ENCODE data around the gene TMEM175.

Gene TMEM175

GRCh38 chr4:946517-947471, 14.5 kb downstream of the TMEM175 start:
- no peak for DNase-seq (ENCODE audit: low read depth)

GRCh38 chr4:947491-947971, 15.3 kb downstream of the TMEM175 start:
- DNase-seq (ENCODE audit: low read depth): no peak

DNA sequence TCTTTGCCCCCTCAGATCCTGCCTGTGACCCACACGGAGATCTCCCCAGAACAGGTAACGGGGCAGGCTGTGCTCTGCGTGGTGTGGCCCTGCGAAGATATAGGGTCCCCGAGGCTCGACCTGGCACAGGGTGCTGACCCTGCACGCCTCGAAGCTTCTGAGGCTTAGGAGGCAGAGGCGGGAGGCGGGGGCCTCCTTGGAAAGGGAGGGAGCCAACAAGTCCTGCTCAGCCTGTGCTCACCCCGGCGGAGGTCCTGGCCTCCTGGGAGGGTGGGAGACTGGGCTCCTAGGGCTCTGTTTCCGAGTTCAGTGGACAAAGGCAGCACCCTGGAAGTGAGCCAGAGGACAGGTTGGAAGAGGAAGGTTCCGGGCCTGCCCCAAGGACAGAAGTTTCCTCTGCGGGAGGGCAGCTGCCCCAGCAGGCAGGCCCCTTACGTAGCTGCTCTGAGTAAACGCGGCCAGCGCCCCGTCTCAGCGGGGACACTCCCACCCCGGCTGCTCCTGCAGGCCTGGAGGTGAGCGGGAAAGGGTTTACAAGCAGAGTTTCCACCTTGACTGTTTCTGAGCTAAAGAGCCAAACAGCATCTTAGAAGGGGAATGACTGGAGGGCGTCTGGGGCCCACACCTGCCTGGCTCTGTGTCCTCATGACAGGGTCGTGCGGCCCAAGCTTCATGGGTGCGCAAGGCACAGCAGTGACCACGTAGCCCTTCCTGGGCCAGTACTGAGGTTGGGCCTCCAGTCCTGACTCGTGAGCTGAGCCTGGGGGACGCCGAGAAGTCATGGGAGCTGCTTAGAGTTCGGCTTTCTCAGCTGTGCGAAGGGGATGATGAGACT, 16.1 kb downstream of the TMEM175 start:
- DNase-seq (ENCODE audit: low read depth): no peak

DNA sequence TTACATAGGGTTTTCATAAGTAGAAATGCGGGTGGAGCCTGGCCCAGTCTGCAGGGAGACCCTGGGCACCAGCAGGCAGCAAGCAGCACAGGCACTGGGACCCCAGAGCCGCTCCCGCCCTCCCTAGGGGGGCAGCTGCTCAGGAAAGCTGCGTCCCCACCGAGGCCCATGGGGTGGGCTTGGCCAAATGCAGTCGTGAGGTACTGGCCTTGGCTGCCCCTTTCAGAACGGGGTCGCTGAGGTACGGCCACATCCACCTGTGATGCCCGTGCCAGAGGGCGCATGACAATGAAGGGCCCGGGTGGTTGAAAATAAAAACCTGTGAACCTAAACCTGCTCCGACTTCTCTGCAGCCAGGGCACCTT, 16.7 kb downstream of the TMEM175 start:
- no peak for DNase-seq (ENCODE audit: low read depth)

DNA sequence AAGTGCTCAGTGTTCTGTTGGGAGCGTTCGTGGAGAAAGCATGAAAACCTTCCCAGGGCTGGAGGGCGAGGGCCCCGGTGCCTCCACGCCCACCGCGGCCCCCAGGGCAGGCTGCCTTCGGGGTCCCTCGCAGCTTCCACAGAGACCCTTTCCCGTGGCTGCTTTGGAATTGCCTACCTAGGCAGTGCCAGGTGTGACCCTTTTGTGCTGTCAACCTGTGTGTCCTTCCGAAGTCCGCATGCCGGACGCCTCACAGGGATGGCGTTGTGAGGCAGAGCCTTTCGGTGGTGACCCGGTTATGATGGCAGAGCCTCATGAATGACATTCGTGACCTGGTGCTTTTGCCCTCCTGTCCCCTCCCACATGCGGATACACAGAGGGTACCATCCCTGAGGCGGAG, 17.4 kb downstream of the TMEM175 start:
- no peak for DNase-seq (ENCODE audit: low read depth)

- no peak for DNase-seq (ENCODE audit: low read depth)
Measured at GRCh38 chr4:950136-951020, 18.1 kb downstream of the TMEM175 start.

DNA sequence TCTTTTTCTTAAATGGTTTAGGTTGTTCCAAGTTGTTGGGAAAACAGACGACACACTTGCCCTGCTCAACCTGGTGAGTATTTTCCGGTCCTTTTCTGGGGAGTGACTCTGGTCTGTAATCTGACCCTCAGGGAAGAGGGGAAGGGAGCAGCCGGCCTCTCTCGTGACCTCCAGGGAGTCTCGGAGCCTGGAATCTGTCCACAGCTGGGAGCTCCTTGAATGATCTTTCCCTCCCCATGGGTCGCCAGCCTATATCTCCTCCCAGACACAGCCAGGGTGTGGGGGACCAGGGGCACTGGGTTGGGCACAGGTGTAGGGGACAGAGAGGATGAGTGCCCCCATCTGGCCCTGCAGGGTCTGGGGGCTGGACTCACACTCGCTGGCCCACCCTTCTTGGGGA, 18.9 kb downstream of the TMEM175 start:
- no peak for DNase-seq (ENCODE audit: low read depth)

- no peak for DNase-seq (ENCODE audit: low read depth)
Measured at GRCh38 chr4:951594-952468, 19.6 kb downstream of the TMEM175 start.

DNA sequence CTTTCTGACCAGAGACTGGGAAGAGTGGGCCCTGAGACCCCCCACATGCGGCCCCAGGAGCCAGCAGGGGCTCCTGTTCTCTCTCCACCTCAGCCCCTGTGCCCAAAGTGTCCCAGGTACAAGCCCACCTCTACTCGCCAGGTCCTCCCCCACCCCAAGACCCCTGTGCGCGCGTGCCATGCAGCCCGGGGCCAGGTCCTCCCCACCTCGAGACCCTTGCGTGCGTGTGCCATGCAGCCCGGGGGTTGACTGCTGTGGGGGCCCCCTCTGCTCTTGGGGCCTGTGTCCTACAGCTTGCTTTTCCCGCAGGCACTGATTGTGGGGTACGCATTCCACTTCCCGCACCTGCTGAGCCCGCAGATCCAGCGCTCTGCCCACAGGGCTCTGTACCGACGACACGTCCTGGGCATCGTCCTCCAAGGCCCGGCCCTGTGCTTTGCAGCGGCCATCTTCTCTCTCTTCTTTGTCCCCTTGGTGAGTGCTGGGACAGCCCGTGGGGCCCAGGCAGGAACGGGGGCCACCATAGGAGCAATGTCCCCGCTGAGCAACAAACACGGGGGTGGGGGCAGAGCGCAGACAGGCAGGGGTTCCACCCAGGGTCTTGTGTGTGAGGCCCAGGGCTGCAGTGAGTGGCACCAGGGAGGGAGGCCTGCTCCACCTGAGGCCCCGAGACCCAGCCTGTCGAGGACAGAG, 20.8 kb downstream of the TMEM175 start:
- no peak for DNase-seq (ENCODE audit: low read depth)

DNA sequence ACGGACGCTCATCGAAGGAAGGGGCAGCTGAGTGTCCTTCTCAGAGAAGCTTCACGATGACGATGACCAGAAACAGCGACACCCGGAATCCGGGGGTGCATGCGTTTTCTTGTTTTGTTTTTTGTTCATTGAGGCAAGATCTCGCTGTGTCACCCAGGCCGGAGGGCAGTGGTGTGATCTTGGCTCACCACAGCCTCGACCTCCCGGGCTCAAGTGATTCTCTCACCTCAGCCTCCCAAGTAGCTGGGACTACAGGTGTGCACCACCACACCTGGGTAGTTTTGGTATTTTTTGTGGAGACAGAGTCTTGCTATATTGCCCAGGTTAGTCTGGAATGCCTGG, 21.3 kb downstream of the TMEM175 start:
- DNase-seq (ENCODE audit: low read depth): no peak

GRCh38 chr4:954211-955020, 22.2 kb downstream of the TMEM175 start:
- no peak for DNase-seq (ENCODE audit: low read depth)

GRCh38 chr4:955161-955921, 23.1 kb downstream of the TMEM175 start:
- no peak for DNase-seq (ENCODE audit: low read depth)

- DNase-seq (ENCODE audit: low read depth): no peak
Measured at GRCh38 chr4:955931-956381, 23.7 kb downstream of the TMEM175 start.

DNA sequence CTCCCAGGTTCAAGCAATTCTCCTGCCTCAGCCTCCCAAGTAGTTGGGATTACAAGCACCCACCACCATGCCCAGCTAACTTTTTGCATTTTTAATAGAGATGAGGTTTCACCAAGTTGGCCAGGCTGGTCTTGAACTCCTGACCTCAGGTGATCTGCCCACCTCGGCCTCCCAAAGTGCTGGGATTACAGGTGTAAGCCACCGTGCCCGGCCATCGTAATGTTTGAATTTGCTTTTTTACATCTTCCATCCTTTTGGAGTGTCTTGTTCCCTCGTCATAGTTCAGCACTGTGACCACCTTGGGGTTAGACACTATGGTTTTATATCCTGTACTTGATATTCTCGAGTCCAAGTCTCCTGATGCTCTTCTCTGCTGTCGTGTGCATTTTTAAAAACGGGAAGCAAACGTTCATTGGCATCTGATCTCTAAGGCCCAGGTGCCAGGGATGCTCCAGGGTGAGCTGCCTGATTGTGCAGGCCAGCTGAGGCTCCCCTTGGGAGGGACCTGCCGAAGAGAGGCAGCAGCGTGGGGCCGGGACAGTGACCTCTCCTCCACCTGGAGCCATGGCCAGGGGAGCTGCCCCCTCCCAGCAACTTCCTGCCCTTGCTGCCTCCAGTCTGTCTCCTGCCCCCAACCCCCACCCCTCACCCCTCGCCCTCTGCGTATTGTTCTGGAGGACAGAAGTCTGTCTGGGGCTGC, 24.4 kb downstream of the TMEM175 start:
- DNase-seq (ENCODE audit: low read depth): no peak

DNA sequence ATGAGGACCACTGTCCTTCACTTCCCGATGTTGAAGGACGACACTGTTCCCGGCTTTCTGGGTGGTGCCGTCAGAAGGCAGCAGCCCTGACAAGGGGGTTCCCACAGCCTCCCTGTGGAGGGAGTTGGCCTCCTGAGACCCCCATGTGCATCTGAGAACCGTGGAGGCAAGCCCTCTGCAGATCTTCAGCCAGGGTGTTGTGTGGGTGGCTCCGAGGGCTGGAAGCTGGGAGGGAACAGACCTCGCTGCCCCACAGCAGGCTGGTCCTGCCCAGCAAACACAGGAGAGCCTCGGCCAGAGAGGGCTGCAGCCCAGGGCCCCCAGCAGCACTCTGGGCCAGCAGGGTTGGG, 24.9 kb downstream of the TMEM175 start:
- no peak for DNase-seq (ENCODE audit: low read depth)

DNA sequence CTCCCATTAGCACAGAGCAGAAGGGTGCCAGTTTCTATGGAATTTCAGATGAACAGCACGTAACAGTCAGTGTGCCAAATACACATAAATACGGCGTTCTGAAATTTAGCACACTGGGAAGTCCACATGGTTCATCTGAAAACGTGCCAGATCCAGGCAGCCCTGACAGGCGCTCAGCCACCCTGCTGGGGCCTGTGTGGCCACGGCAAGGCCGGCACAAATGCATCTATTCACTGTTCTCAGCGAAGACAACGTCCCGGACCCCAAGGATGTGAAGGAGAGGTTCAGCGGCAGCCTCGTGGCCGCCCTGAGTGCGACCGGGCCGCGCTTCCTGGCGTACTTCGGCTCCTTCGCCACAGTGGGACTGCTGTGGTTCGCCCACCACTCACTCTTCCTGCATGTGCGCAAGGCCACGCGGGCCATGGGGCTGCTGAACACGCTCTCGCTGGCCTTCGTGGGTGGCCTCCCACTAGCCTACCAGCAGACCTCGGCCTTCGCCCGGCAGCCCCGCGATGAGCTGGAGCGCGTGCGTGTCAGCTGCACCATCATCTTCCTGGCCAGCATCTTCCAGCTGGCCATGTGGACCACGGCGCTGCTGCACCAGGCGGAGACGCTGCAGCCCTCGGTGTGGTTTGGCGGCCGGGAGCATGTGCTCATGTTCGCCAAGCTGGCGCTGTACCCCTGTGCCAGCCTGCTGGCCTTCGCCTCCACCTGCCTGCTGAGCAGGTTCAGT, 25.5 kb downstream of the TMEM175 start:
- no peak for DNase-seq (ENCODE audit: low read depth)

GRCh38 chr4:958314-958665, 26.0 kb downstream of the TMEM175 start:
- no peak for DNase-seq (ENCODE audit: low read depth)
